Skeletal muscle tissue (tissue), 4 donors: ENCODE data around the gene HNRNPUL1. TPM values are rescaled to one million over a fixed set of nuclear protein-coding genes. Genes with fewer than 3 reads are reported as not detected.

Experiments used
- H3K27ac ChIP-seq: one replicate; pipeline ENCODE4 v1.7.0; 2013; ENCODE audit warnings: mild to moderate bottlenecking, low read depth, low read length, inconsistent platforms
- H3K27me3 ChIP-seq, 3 donors: one replicate each; pipeline ENCODE4 v1.7.0; 2013; ENCODE audit warnings: low read length in 3 of 3; ENCODE audit not compliant: control insufficient read depth in 3 of 3, insufficient read depth in 3 of 3
- H3K36me3 ChIP-seq, 3 donors: one replicate each; pipeline ENCODE4 v1.7.0; 2013; ENCODE audit warnings: low read length in 3 of 3; ENCODE audit not compliant: control insufficient read depth in 3 of 3, insufficient read depth in 3 of 3
- H3K4me1 ChIP-seq, 3 donors: one replicate each; pipeline ENCODE4 v1.7.0; 2013; ENCODE audit warnings: low read length in 3 of 3, mild to moderate bottlenecking in 3 of 3; ENCODE audit not compliant: control insufficient read depth in 3 of 3, insufficient read depth in 3 of 3
- H3K4me3 ChIP-seq, 3 donors: one replicate each; pipeline ENCODE4 v1.7.0; 2013; ENCODE audit warnings: low read length in 3 of 3
- H3K9ac ChIP-seq, 3 donors: one replicate each; pipeline ENCODE4 v1.7.0; 2013; ENCODE audit warnings: low read length in 3 of 3, mild to moderate bottlenecking in 3 of 3, moderate library complexity in 2 of 3, low read depth in 1 of 3
- H3K9me3 ChIP-seq, 3 donors: one replicate each; pipeline ENCODE4 v1.7.0; 2013; ENCODE audit warnings: low read length in 3 of 3; ENCODE audit not compliant: control insufficient read depth in 3 of 3
- total RNA-seq: library from RNA; depleted of rRNA; stranded (reverse); fragments of >200 nt; gene quantifications from one replicate; pipeline ENCODE4 v1.2.3, GENCODE V29; 2014
- donor health status: Osteomylitis.

HNRNPUL1 gene
- total RNA-seq, result 68.4 TPM

DNA sequence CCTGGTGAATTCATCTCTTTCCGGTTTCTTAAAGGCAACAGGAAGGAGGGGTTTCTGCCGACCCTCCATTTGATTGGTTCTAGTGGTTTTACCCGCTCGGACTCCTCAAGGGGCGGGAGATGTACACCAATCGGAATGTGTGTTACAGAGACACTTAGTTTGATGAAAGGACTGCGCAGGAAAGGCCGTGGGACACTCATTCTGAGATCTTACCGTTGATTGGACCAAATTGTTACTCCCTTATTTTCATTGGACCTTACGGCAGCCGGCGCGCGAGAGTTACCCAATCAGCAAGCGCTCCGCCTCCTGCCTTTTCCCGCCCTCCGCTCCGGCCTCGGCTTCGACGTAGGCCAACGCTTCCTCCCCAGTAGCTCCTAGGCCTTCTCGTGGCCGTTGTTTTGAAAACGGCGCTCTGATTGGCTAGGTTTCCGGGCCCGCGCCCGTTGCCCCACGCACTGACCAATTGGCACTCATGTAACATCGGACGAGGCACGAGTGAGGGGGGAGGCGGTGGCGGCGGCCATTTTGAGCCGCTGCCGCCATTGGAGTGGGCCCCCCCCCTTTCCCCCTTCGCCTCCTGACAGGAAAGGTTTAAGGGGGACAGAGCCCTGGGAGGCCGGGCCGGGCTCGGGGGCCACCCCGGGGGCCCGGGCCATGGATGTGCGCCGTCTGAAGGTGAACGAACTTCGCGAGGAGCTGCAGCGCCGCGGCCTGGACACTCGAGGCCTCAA is at the start of gene HNRNPUL1:
Gene HNRNPUL1 (plus strand): TSS at position 523 of the 731 bp plus-strand sequence. CDS start 132 bp downstream, at position 655.
- H3K9ac ChIP-seq, result peak within 1 kb of the TSS; percentile 94 to 99 (median 95)
- peak within 1 kb of the TSS; percentile 88 to 98 (median 96) for H3K4me3 ChIP-seq
- H3K4me1 ChIP-seq, result peaks cover 27 to 37% (median 29%) of the 10 kb centered on the region in 3 donors
- H3K36me3 ChIP-seq, result peaks cover 11 to 19% (median 15%) of the 10 kb centered on the region in 3 donors
- peak within 1 kb of the TSS; percentile 97 for H3K27ac ChIP-seq
- H3K9me3 ChIP-seq, result no peaks in the 10 kb centered on the region
- no peaks in the 10 kb centered on the region for H3K27me3 ChIP-seq

DNA sequence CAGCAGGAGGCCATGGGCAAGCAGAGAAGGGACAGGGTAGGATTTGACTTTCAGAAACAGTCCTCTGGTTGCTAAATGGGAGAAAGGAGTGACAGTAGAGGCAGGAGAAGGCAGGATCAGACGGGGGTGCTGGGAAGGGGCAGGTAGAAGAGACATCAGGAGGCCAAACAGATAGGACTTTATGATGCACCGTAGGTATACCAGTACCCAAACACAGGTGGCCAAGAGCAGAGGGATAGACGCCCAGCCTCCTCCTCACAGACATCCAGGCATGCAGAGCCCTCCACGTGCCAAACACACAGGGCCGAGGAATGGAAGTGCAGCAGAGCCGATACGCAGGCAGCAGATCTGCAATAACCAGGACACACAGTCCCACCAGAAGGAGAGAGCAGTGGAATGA is 46.4 kb upstream of the HNRNPUL1 start:
- Histone ChIP-seq H3K9me3 (no peaks in the 10 kb centered on the region), H3K4me3 (no peak overlapping the region), H3K4me1 (peaks cover 3 to 8% (median 8%) of the 10 kb centered on the region in 3 donors), H3K27ac (peak overlapping the region; percentile 85), H3K27me3 (peaks cover 24 to 27% (median 24%) of the 10 kb centered on the region in 3 donors), H3K9ac (peak overlapping the region in 1 of 3 donors; percentile 8), H3K36me3 (no peaks in the 10 kb centered on the region)

DNA sequence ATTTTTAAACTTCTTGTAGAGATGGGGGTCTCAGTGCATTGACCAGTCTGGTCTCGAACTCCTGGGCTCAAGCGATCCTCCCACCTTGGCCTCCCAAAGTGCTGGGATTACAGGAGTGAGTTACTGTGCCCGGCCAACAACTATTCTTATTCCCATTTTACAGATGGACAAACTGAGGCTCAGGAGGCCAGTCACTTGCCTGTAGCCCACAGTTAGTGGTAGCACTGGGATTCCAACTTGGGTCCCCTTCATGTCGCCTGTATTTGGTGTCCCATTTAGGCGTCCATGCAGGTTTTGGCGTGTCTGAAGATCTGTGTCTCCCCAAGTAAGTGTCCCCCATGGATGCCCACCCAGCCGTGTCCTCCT is 45.9 kb upstream of the HNRNPUL1 start:
- Histone ChIP-seq H3K27ac (peak overlapping the region; percentile 85), H3K27me3 (peaks cover 24 to 27% (median 24%) of the 10 kb centered on the region in 3 donors), H3K9ac (peak overlapping the region in 2 of 3 donors; percentile 51 to 83), H3K36me3 (no peaks in the 10 kb centered on the region), H3K4me1 (peaks cover 3 to 9% (median 8%) of the 10 kb centered on the region in 3 donors), H3K9me3 (no peaks in the 10 kb centered on the region), H3K4me3 (peak overlapping the region; percentile 45 to 61 (median 60))

DNA sequence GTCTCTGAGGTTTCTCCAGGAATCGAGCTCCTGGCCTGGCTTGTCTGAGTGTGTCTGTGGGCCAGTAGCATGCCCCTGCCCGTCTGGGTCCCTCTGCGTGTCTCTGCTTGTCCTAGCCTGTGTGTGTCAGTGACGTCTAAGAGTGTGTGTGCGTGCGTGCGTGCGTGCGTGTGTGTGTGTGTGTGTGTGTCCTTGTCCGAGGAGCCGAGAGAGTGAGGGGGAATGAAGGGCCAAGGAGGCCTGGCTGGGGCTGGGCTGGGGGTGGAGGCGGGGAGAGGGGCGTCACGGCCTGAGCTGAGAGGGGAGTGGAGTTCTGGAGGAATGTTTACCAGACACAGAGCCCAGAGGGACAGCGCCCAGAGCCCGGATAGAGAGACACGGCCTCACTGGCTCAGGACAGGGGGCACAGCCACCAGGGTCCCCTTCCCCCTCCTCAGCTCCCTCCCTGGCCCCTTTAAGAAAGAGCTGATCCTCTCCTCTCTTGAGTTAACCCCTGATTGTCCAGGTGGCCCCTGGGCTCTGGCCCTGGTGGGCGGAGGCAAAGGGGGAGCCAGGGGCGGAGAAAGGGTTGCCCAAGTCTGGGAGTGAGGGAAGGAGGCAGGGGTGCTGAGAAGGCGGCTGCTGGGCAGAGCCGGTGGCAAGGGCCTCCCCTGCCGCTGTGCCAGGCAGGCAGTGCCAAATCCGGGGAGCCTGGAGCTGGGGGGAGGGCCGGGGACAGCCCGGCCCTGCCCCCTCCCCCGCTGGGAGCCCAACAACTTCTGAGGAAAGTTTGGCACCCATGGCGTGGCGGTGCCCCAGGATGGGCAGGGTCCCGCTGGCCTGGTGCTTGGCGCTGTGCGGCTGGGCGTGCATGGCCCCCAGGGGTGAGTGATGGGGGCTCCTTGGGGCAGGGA is 45.3 kb upstream of the HNRNPUL1 start, which contains the start of gene AXL:
Gene AXL (plus strand): TSS at position 609 of the 893 bp plus-strand sequence. CDS start 170 bp downstream, at position 779.
- H3K36me3 ChIP-seq, result no peaks in the 10 kb centered on the region
- no peaks in the 10 kb centered on the region for H3K9me3 ChIP-seq
- peaks cover 8 to 15% (median 11%) of the 10 kb centered on the region in 3 donors for H3K4me1 ChIP-seq
- H3K27me3 ChIP-seq, result peaks cover 24 to 27% (median 24%) of the 10 kb centered on the region in 3 donors
- peak within 1 kb of the TSS; percentile 67 to 83 (median 68) for H3K9ac ChIP-seq
- H3K27ac ChIP-seq, result peak within 1 kb of the TSS; percentile 85
- H3K4me3 ChIP-seq, result peak within 1 kb of the TSS; percentile 61 to 71 (median 61)

DNA sequence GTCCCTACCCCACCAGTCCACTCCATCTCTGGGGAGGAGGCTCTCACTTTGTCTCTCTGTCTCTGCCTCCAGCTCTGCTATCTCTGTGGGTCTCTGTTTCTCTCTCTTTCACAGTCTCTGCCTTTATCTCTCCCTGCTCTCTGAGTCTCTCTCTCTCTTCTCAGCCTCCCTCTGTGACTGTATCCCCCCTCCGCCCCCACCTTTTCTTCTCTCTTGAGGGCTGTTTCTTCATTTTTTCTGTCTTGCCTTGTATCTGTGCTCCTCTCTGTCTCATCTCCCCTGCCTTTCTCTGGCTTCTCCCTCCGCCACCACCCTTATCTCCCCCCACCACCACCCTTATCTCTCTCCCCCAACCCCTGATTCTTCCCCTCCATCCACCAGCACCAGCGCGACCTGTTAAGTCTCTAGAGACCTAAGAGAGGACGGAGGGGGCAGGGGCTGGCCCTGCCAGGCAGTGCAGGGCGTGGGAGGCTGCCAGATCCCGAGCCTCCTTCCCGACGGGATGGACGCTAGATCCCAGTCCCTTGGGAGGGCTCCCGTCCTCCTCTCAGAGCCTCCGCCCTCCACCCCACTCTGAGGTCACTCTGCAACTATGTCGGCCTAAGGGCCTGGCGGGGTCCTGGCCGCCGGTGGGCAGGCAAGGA is 44.1 kb upstream of the HNRNPUL1 start:
- Histone ChIP-seq H3K4me1 (peaks cover 8 to 17% (median 12%) of the 10 kb centered on the region in 3 donors), H3K27me3 (peaks cover 24 to 27% (median 24%) of the 10 kb centered on the region in 3 donors), H3K4me3 (peak overlapping the region; percentile 61 to 71 (median 61)), H3K9ac (peak overlapping the region; percentile 67 to 83 (median 68)), H3K9me3 (no peaks in the 10 kb centered on the region), H3K36me3 (no peaks in the 10 kb centered on the region), H3K27ac (peak overlapping the region; percentile 85)

DNA sequence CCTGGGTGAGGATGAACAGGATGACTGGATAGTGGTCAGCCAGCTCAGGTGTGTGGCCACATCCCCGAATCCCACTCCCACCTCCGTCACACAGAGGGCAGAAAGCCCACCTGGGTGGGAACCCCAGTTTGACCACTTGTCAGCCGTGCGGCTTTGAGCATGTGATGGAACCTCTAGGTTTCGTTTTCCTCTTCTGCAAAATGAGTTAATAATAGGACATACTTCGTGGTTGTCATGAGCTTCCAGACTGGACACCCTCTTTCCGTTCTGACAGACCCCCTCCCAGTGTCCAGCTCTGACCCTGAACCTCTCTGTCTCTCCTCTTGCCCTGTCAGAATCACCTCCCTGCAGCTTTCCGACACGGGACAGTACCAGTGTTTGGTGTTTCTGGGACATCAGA is 43.4 kb upstream of the HNRNPUL1 start:
- Histone ChIP-seq H3K9ac (peak overlapping the region; percentile 38 to 83 (median 68)), H3K4me1 (peaks cover 10 to 24% (median 14%) of the 10 kb centered on the region in 3 donors), H3K27me3 (peaks cover 24 to 27% (median 24%) of the 10 kb centered on the region in 3 donors), H3K4me3 (peak overlapping the region; percentile 61 to 71 (median 61)), H3K27ac (peak overlapping the region; percentile 85), H3K9me3 (no peaks in the 10 kb centered on the region), H3K36me3 (no peaks in the 10 kb centered on the region)

DNA sequence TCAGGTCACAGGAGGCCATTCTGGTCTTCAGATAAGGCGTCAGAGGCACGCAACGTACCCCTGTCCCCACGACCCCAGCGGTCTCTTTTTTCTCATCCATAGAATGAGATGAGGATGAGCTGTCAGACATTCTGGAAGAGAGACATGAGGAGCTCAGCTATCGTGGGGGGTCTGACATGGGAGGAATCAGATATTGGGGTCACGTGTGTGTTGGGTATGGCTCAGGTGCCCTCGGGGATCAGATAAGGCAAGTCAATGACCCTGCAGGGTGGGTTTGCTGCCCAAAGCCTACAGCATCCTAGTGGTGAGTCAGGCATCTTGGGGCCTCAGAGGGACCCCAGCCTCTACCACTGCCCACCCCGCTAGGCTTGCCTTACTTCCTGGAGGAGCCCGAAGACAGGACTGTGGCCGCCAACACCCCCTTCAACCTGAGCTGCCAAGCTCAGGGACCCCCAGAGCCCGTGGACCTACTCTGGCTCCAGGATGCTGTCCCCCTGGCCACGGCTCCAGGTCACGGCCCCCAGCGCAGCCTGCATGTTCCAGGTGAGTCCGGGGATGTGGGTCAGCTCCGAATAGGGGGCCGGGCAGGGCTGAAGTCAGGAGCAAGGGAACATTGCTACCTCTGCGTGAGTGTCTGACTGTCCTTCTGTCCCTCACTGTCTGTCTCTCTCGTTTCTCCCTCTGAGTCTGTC is 42.5 kb upstream of the HNRNPUL1 start:
- peaks cover 16 to 31% (median 20%) of the 10 kb centered on the region in 3 donors for H3K4me1 ChIP-seq
- no peak overlapping the region for H3K4me3 ChIP-seq
- H3K9ac ChIP-seq, result no peak overlapping the region
- no peak overlapping the region for H3K27ac ChIP-seq
- H3K27me3 ChIP-seq, result peaks cover 24 to 28% (median 26%) of the 10 kb centered on the region in 3 donors
- H3K36me3 ChIP-seq, result no peaks in the 10 kb centered on the region
- H3K9me3 ChIP-seq, result no peaks in the 10 kb centered on the region

DNA sequence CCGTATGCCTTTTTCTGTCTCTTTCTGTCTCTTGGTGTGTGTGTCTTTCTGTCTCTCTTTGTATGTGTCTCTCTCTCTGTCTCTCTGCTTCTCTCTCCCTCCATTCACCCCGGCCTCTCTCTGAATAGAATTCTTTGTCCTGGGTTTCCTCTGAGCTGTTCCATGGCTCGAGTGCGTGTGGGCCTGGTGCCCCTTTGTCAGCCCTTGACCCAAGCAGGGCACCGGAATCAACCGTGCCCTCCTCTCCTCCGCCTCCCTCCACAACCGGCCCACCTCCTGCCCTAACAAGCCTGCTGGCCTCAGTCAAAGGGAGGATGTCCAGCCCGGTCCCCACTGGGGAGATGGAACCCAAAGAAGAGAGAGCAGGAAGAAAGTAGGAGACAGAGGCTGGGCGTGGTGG is 41.9 kb upstream of the HNRNPUL1 start:
- Histone ChIP-seq H3K9ac (no peak overlapping the region), H3K9me3 (no peaks in the 10 kb centered on the region), H3K36me3 (no peaks in the 10 kb centered on the region), H3K27ac (no peak overlapping the region), H3K27me3 (peaks cover 22 to 30% (median 24%) of the 10 kb centered on the region in 3 donors), H3K4me3 (no peak overlapping the region), H3K4me1 (peaks cover 20 to 34% (median 24%) of the 10 kb centered on the region in 3 donors)
